Measurements from ENCODE around the gene ARL2.

Gene ARL2

GRCh38 chr11:65034423-65034822 is 20.5 kb downstream of the ARL2 start:
- Histone ChIP-seq H3K9ac (ENCODE audit: low read depth, low read length) (no peak overlapping the region), H3K4me1 (ENCODE audit: control insufficient read depth, insufficient read depth, low read length) (no peaks in the 10 kb centered on the region), H3K9me3 (ENCODE audit: control insufficient read depth, insufficient read depth, low read length) (no peaks in the 10 kb centered on the region), H3K36me3 (ENCODE audit: control insufficient read depth, insufficient read depth, low read length) (peaks cover 4% of the 10 kb centered on the region), H3K4me3 (ENCODE audit: low read depth, low read length) (no peak overlapping the region), H3K27me3 (ENCODE audit: control insufficient read depth, insufficient read depth, low read length) (no peaks in the 10 kb centered on the region)

- Histone ChIP-seq H3K9me3 (ENCODE audit: control insufficient read depth, insufficient read depth, low read length) (no peaks in the 10 kb centered on the region), H3K9ac (ENCODE audit: low read depth, low read length) (no peak overlapping the region), H3K4me1 (ENCODE audit: control insufficient read depth, insufficient read depth, low read length) (no peaks in the 10 kb centered on the region), H3K27me3 (ENCODE audit: control insufficient read depth, insufficient read depth, low read length) (no peaks in the 10 kb centered on the region), H3K36me3 (ENCODE audit: control insufficient read depth, insufficient read depth, low read length) (peaks cover 4% of the 10 kb centered on the region), H3K4me3 (ENCODE audit: low read depth, low read length) (no peak overlapping the region)
These were observed 21.6 kb downstream of the ARL2 start for GRCh38 chr11:65035579-65035978.

- no peak overlapping the region for H3K9ac ChIP-seq (ENCODE audit: low read depth, low read length)
- H3K36me3 ChIP-seq (ENCODE audit: control insufficient read depth, insufficient read depth, low read length) = peaks cover 4% of the 10 kb centered on the region
- H3K9me3 ChIP-seq (ENCODE audit: control insufficient read depth, insufficient read depth, low read length) = no peaks in the 10 kb centered on the region
- H3K4me1 ChIP-seq (ENCODE audit: control insufficient read depth, insufficient read depth, low read length) = no peaks in the 10 kb centered on the region
- no peaks in the 10 kb centered on the region for H3K27me3 ChIP-seq (ENCODE audit: control insufficient read depth, insufficient read depth, low read length)
- no peak overlapping the region for H3K4me3 ChIP-seq (ENCODE audit: low read depth, low read length)
These were observed 23.0 kb downstream of the ARL2 start for GRCh38 chr11:65036931-65037330.

GRCh38 chr11:65040520-65040846 is 26.5 kb downstream of the ARL2 start:
- no peaks in the 10 kb centered on the region for H3K36me3 ChIP-seq (ENCODE audit: control insufficient read depth, insufficient read depth, low read length)
- H3K4me3 ChIP-seq (ENCODE audit: low read depth, low read length) = peak overlapping the region; percentile 78
- H3K9ac ChIP-seq (ENCODE audit: low read depth, low read length) = no peak overlapping the region
- H3K27me3 ChIP-seq (ENCODE audit: control insufficient read depth, insufficient read depth, low read length) = no peaks in the 10 kb centered on the region
- no peaks in the 10 kb centered on the region for H3K4me1 ChIP-seq (ENCODE audit: control insufficient read depth, insufficient read depth, low read length)
- H3K9me3 ChIP-seq (ENCODE audit: control insufficient read depth, insufficient read depth, low read length) = no peaks in the 10 kb centered on the region

GRCh38 chr11:65040847-65041622 is 27.1 kb downstream of the ARL2 start, which contains the start of gene SAC3D1:
Gene SAC3D1, plus strand, starts transcription at chr11:65041210. Its CDS starts 83 bp downstream, at chr11:65041293.
- no peaks in the 10 kb centered on the region for H3K27me3 ChIP-seq (ENCODE audit: control insufficient read depth, insufficient read depth, low read length)
- peaks cover 2% of the 10 kb centered on the region for H3K36me3 ChIP-seq (ENCODE audit: control insufficient read depth, insufficient read depth, low read length)
- peak within 1 kb of the TSS; percentile 70 for H3K9ac ChIP-seq (ENCODE audit: low read depth, low read length)
- H3K9me3 ChIP-seq (ENCODE audit: control insufficient read depth, insufficient read depth, low read length) = no peaks in the 10 kb centered on the region
- H3K4me3 ChIP-seq (ENCODE audit: low read depth, low read length) = peak within 1 kb of the TSS; percentile 78
- no peaks in the 10 kb centered on the region for H3K4me1 ChIP-seq (ENCODE audit: control insufficient read depth, insufficient read depth, low read length)

GRCh38 chr11:65042891-65043290 is 28.9 kb downstream of the ARL2 start:
- H3K9me3 ChIP-seq (ENCODE audit: control insufficient read depth, insufficient read depth, low read length) = no peaks in the 10 kb centered on the region
- no peaks in the 10 kb centered on the region for H3K27me3 ChIP-seq (ENCODE audit: control insufficient read depth, insufficient read depth, low read length)
- peaks cover 5% of the 10 kb centered on the region for H3K36me3 ChIP-seq (ENCODE audit: control insufficient read depth, insufficient read depth, low read length)
- H3K9ac ChIP-seq (ENCODE audit: low read depth, low read length) = no peak overlapping the region
- no peaks in the 10 kb centered on the region for H3K4me1 ChIP-seq (ENCODE audit: control insufficient read depth, insufficient read depth, low read length)
- no peak overlapping the region for H3K4me3 ChIP-seq (ENCODE audit: low read depth, low read length)

- Histone ChIP-seq H3K9ac (ENCODE audit: low read depth, low read length) (no peak overlapping the region), H3K36me3 (ENCODE audit: control insufficient read depth, insufficient read depth, low read length) (peaks cover 5% of the 10 kb centered on the region), H3K27me3 (ENCODE audit: control insufficient read depth, insufficient read depth, low read length) (peaks cover 6% of the 10 kb centered on the region), H3K4me3 (ENCODE audit: low read depth, low read length) (no peak overlapping the region), H3K9me3 (ENCODE audit: control insufficient read depth, insufficient read depth, low read length) (no peaks in the 10 kb centered on the region), H3K4me1 (ENCODE audit: control insufficient read depth, insufficient read depth, low read length) (no peaks in the 10 kb centered on the region)
These were observed 30.0 kb downstream of the ARL2 start for GRCh38 chr11:65043881-65044501.

GRCh38 chr11:65045061-65045460 is 31.1 kb downstream of the ARL2 start:
- Histone ChIP-seq H3K36me3 (ENCODE audit: control insufficient read depth, insufficient read depth, low read length) (peaks cover 5% of the 10 kb centered on the region), H3K4me1 (ENCODE audit: control insufficient read depth, insufficient read depth, low read length) (no peaks in the 10 kb centered on the region), H3K27me3 (ENCODE audit: control insufficient read depth, insufficient read depth, low read length) (peaks cover 6% of the 10 kb centered on the region), H3K4me3 (ENCODE audit: low read depth, low read length) (no peak overlapping the region), H3K9ac (ENCODE audit: low read depth, low read length) (no peak overlapping the region), H3K9me3 (ENCODE audit: control insufficient read depth, insufficient read depth, low read length) (no peaks in the 10 kb centered on the region)

- H3K36me3 ChIP-seq (ENCODE audit: control insufficient read depth, insufficient read depth, low read length) = peaks cover 5% of the 10 kb centered on the region
- H3K27me3 ChIP-seq (ENCODE audit: control insufficient read depth, insufficient read depth, low read length) = peaks cover 6% of the 10 kb centered on the region
- H3K4me1 ChIP-seq (ENCODE audit: control insufficient read depth, insufficient read depth, low read length) = no peaks in the 10 kb centered on the region
- no peak overlapping the region for H3K9ac ChIP-seq (ENCODE audit: low read depth, low read length)
- no peaks in the 10 kb centered on the region for H3K9me3 ChIP-seq (ENCODE audit: control insufficient read depth, insufficient read depth, low read length)
- no peak overlapping the region for H3K4me3 ChIP-seq (ENCODE audit: low read depth, low read length)
These were observed 31.8 kb downstream of the ARL2 start for GRCh38 chr11:65045728-65046127.

GRCh38 chr11:65047581-65048422 is 33.8 kb downstream of the ARL2 start:
- no peaks in the 10 kb centered on the region for H3K4me1 ChIP-seq (ENCODE audit: control insufficient read depth, insufficient read depth, low read length)
- no peaks in the 10 kb centered on the region for H3K9me3 ChIP-seq (ENCODE audit: control insufficient read depth, insufficient read depth, low read length)
- peaks cover 6% of the 10 kb centered on the region for H3K27me3 ChIP-seq (ENCODE audit: control insufficient read depth, insufficient read depth, low read length)
- H3K4me3 ChIP-seq (ENCODE audit: low read depth, low read length) = peak overlapping the region; percentile 41
- H3K9ac ChIP-seq (ENCODE audit: low read depth, low read length) = no peak overlapping the region
- H3K36me3 ChIP-seq (ENCODE audit: control insufficient read depth, insufficient read depth, low read length) = peaks cover 5% of the 10 kb centered on the region

GRCh38 chr11:65051398-65051858 is 37.5 kb downstream of the ARL2 start:
- Histone ChIP-seq H3K36me3 (ENCODE audit: control insufficient read depth, insufficient read depth, low read length) (no peaks in the 10 kb centered on the region), H3K4me3 (ENCODE audit: low read depth, low read length) (no peak overlapping the region), H3K27me3 (ENCODE audit: control insufficient read depth, insufficient read depth, low read length) (peaks cover 6% of the 10 kb centered on the region), H3K9me3 (ENCODE audit: control insufficient read depth, insufficient read depth, low read length) (no peaks in the 10 kb centered on the region), H3K9ac (ENCODE audit: low read depth, low read length) (no peak overlapping the region), H3K4me1 (ENCODE audit: control insufficient read depth, insufficient read depth, low read length) (no peaks in the 10 kb centered on the region)
